SU-DHL-6 (cell line): ENCODE measurements around the gene ACTR5.

Experiments
- H2AFZ ChIP-seq: fragments of 200-600 bp; sonication (generic); 2 replicates; pipeline ENCODE4 v1.6.1; 2014; ENCODE audit warnings: low read depth, mild to moderate bottlenecking, moderate library complexity, mixed read lengths, antibody characterized with exemption, low read length; ENCODE audit not compliant: severe bottlenecking
- H3F3A ChIP-seq: fragments of 200-600 bp; shearing (Covaris generic); 2 replicates; pipeline ENCODE4 v1.6.0; 2016; ENCODE audit warnings: antibody characterized with exemption, mild to moderate bottlenecking; ENCODE audit not compliant: insufficient read depth
- H3K27ac ChIP-seq: fragments of 200-600 bp; sonication (generic); 2 replicates; pipeline ENCODE4 v1.5.1; 2016; ENCODE audit warnings: low read depth, mild to moderate bottlenecking, low read length, moderate library complexity, mixed read lengths
- H3K27me3 ChIP-seq: fragments of 200-600 bp; sonication (generic), shearing (Covaris generic); 2 replicates; pipeline ENCODE4 v1.6.0; 2014; ENCODE audit warnings: mild to moderate bottlenecking, low read length
- H3K36me3 ChIP-seq: fragments of 200-600 bp; sonication (generic); 2 replicates; pipeline ENCODE4 v1.6.1; 2014; ENCODE audit warnings: mild to moderate bottlenecking, low read length, mixed read lengths
- H3K4me2 ChIP-seq: fragments of 300-600, 200-600 bp; shearing (Covaris generic), sonication (generic); 2 replicates; pipeline ENCODE4 v1.6.0; 2014; ENCODE audit warnings: low read length, low read depth, mild to moderate bottlenecking; ENCODE audit not compliant: poor library complexity, severe bottlenecking
- H3K4me3 ChIP-seq: fragments of 200-600 bp; sonication (generic); 2 replicates; pipeline ENCODE4 v1.5.1; 2014; ENCODE audit warnings: antibody characterized with exemption, low read length, mild to moderate bottlenecking, mixed read lengths; ENCODE audit not compliant: insufficient read depth, poor library complexity, severe bottlenecking
- H3K79me2 ChIP-seq: fragments of 200-600 bp; sonication (generic); 2 replicates; pipeline ENCODE4 v1.6.1; 2014; ENCODE audit warnings: mild to moderate bottlenecking, low read length, moderate library complexity; ENCODE audit not compliant: insufficient read depth
- H3K9ac ChIP-seq: fragments of 200-600 bp; sonication (generic); 2 replicates; pipeline ENCODE4 v1.7.0; 2014; ENCODE audit warnings: mild to moderate bottlenecking, low read length
- H3K9me2 ChIP-seq: fragments of 200-600 bp; sonication (generic); replicated peaks from 2 replicates; pipeline ENCODE4 v1.6.1; 2014; ENCODE audit warnings: low read length; ENCODE audit not compliant: insufficient read depth
- H3K9me3 ChIP-seq: fragments of 200-600 bp; sonication (generic); 2 replicates; pipeline ENCODE4 v1.6.1; 2014; ENCODE audit warnings: low read length, mixed read lengths; ENCODE audit not compliant: insufficient read depth
- H4K20me1 ChIP-seq: fragments of 200-600 bp; sonication (generic); 2 replicates; pipeline ENCODE4 v1.6.1; 2014; ENCODE audit warnings: low read depth, mild to moderate bottlenecking, antibody characterized with exemption, low read length, moderate library complexity, mixed read lengths
- CTCF ChIP-seq: fragments of 200-600 bp; sonication (generic); IDR thresholded peaks from one replicate; pipeline ENCODE4 v1.5.1; 2017; ENCODE audit warnings: antibody characterized with exemption, mild to moderate bottlenecking, low read length, moderate library complexity; ENCODE audit not compliant: insufficient read depth, poor library complexity, severe bottlenecking
- EZH2phosphoT487 ChIP-seq: fragments of 200-600 bp; sonication (generic), shearing (Covaris generic); conservative IDR thresholded peaks from 2 replicates; pipeline ENCODE4 v1.6.1; 2018; ENCODE audit warnings: mild to moderate bottlenecking, antibody characterized with exemption, low read length, moderate library complexity, mixed read lengths

The ACTR5 gene

GRCh38 chr20:38804682-38805501 is 56.6 kb downstream of the ACTR5 start:
- Histone ChIP-seq H4K20me1 (no peaks in the 10 kb centered on the region; the same call in 1 of the 2 replicates), H3K4me2 (peak overlapping the region; percentile 88), H3K9me3 (no peaks in the 10 kb centered on the region), H3K27me3 (no peaks in the 10 kb centered on the region), H3K79me2 (peaks cover 44% of the 10 kb centered on the region), H3F3A (peaks cover 25% of the 10 kb centered on the region), H3K9me2 (no peaks in the 10 kb centered on the region), H3K27ac (peak overlapping the region; percentile 85), H2AFZ (peak overlapping the region; percentile 8), H3K4me3 (peak overlapping the region; percentile 72), H3K9ac (peak overlapping the region; percentile 94), H3K36me3 (no peaks in the 10 kb centered on the region)
- TF ChIP-seq EZH2phosphoT487 (no peak), CTCF (no peak)

- TF ChIP-seq EZH2phosphoT487, result no peak
- TF ChIP-seq CTCF, result no peak
- peak within 1 kb of the TSS; percentile 85 for H3K27ac ChIP-seq
These were observed 57.3 kb downstream of the ACTR5 start, which contains the start of gene PPP1R16B for GRCh38 chr20:38805502-38805957. Gene PPP1R16B (plus strand): TSS chr20:38805697. CDS start chr20:38835926, 30,229 bp downstream.

GRCh38 chr20:38805958-38806854 is 57.9 kb downstream of the ACTR5 start:
- Histone ChIP-seq H3K36me3 (peaks cover 6% of the 10 kb centered on the region), H3K4me2 (peak overlapping the region; percentile 88), H3K9ac (peak overlapping the region; percentile 94), H3K4me3 (peak overlapping the region; percentile 72), H3K9me2 (no peaks in the 10 kb centered on the region), H2AFZ (no peak overlapping the region), H3K27me3 (no peaks in the 10 kb centered on the region), H3K27ac (peak overlapping the region; percentile 85), H3K9me3 (no peaks in the 10 kb centered on the region), H3F3A (peaks cover 25% of the 10 kb centered on the region), H4K20me1 (no peaks in the 10 kb centered on the region; the same call in 1 of the 2 replicates), H3K79me2 (peaks cover 57% of the 10 kb centered on the region)
- no peak for TF ChIP-seq EZH2phosphoT487
- TF ChIP-seq CTCF, result peak; percentile 11

More at GRCh38 chr20:38805502-38805957, 57.3 kb downstream of the ACTR5 start, which contains the start of gene PPP1R16B:
- Histone ChIP-seq H3K9me3 (no peaks in the 10 kb centered on the region), H3K36me3 (peaks cover 2% of the 10 kb centered on the region), H3F3A (peaks cover 25% of the 10 kb centered on the region), H3K4me3 (peak within 1 kb of the TSS; percentile 72), H3K9ac (peak within 1 kb of the TSS; percentile 94), H4K20me1 (no peaks in the 10 kb centered on the region; the same call in 1 of the 2 replicates), H3K9me2 (no peaks in the 10 kb centered on the region), H3K27me3 (no peaks in the 10 kb centered on the region), H2AFZ (peak within 1 kb of the TSS; percentile 8), H3K4me2 (peak within 1 kb of the TSS; percentile 88), H3K79me2 (peaks cover 50% of the 10 kb centered on the region)
